Activated CD4-positive, alpha-beta T cell treated with anti-CD3 and anti-CD28 coated beads, Interleukin-2, amount 50 U/mL, for 1 hour (primary cell): ENCODE data around the gene METTL25.

Experiments
- DNase-seq: peaks from one replicate; pipeline ENCODE4 v3.0.0-alpha.2; 2020

Gene METTL25

DNA sequence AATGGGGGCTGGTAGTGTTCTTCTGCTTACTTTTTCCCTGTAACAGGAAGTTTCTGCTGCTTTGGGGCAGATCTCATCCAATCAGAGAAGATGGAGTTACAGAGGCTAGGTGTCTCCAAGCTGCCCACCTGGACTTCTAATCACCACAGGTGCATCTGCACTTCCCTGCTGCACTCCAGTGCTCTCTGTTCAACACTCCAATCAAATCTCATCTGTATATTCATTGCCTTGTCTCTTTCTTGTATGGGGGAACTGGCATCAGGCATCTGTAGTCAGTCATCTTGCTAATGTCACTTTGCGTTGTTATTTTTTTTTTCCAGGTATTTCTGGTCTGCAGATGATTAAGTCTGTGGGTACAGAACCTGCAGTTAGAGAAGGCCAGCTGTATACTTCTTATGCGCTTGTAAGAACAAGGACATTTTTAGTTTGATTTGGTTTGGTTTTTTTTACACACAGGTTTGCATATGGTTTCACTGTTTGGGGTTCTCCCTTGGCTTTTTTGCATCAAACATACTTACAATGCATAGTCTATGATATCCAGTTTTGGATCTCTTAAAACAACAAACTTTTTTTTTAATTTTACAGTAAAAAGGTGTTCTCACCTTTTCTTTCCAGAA, 116.0 kb downstream of the METTL25 start:
- DNase-seq, result no peak

DNA sequence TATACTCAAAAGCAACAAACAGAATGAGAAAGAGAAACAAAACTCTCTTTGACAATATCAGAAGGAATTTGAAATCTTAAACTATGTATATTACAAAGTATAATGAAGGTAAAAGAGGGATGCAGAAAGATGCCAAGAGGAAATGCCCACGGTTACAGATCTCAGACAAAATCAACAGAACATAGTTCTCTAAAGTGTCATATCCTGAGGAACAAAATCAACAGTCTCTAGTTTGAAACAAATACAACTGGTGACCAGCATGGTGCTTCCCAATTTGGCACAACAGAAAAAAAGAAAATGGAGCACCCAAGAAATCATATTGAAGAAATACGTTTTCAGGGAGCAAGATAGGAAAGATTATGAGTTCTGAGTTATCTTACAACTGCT, 116.5 kb downstream of the METTL25 start:
- no peak for DNase-seq

DNA sequence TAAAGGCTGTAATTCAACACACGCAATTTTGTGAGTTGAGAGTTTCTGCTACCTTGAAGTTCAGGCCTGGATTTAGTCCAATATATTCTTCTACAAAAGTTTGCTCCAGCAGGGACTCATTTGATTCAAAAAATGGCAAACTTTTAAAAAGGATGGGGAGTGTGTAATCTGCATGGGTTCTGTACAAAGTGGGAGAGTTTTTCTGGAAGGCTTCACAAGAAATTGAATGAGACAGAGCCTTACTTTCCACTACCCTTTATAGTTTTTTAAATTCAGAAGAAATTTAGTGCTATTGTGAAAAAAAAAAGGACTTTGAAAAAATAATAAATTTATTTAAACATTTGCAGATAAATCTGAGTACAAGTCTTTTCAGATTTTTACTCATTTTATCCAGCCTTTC, 116.9 kb downstream of the METTL25 start:
- no peak for DNase-seq

DNA sequence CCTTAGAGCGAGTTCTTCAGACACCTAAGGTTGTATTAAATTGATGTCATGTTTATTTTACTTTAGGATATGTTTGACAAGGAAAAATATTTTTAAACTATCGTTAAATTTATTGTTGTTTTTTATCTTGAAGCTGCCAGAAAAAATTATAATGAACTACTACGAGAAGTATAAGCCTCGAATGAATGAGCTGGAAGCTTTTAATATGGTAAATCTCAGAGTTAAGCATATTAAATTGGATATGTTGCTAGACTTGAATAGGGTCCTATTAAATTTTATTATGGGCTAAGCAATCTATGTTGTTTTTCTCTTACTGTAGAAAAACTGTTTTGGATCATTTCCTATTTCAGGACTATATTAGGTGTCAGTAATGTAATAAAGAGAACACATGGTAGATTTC, 118.2 kb downstream of the METTL25 start:
- no peak for DNase-seq

DNA sequence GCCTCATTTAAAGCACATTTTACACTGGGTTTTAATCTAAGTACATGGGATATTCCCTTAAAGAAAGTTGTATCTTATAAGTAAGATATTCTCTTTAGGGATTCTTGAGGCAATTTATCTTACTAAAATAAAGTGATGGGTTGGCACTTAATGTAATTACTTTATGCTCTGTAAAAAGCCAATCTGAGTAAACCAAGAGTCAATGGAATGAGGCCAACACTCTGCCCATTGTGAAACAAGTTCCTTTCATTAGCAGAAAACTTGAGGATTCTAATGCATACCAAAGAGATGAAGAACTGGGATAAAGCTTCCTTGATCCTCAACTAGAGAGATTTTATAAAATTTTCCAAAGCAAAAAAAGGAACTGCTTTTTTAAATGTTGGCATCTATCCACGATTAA, 121.2 kb downstream of the METTL25 start:
- DNase-seq, result no peak

DNA sequence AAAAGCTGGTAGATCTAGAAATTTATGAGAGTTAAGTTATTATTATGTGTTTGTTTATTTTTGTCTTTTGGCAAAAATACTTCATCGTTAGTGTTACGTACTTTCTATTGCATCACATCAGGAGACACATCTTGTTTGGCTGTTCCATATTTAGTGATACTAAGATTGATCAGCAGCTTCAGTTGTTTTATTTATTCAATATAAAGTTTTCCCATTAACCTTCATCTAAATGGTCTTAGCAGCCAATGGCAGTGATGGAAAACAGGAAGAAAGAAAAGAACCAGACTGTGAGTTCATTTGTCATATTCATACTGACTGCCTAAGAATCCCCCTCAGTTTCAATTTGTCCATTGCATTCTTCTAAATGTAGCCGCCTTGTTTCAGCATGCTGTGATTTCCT, 122.3 kb downstream of the METTL25 start:
- no peak for DNase-seq

DNA sequence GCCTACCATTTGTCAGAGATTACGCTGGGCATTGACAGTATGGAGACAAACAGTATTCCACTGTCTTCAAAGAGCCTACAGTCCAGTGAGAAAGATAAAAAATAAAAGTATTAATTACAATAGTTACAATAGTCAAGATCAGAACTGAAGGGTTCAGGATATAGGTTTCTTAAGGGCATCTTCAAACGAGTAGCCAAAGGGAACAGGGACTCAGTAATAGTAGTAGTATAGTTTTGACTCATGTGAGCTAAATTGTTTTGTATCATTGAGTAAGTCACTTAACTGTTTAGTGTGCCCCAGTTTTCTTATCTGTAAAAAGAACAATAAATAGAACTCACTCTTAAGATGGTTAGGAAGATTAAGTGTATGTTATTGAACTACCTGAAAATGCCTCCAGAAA, 123.6 kb downstream of the METTL25 start:
- no peak for DNase-seq

DNA sequence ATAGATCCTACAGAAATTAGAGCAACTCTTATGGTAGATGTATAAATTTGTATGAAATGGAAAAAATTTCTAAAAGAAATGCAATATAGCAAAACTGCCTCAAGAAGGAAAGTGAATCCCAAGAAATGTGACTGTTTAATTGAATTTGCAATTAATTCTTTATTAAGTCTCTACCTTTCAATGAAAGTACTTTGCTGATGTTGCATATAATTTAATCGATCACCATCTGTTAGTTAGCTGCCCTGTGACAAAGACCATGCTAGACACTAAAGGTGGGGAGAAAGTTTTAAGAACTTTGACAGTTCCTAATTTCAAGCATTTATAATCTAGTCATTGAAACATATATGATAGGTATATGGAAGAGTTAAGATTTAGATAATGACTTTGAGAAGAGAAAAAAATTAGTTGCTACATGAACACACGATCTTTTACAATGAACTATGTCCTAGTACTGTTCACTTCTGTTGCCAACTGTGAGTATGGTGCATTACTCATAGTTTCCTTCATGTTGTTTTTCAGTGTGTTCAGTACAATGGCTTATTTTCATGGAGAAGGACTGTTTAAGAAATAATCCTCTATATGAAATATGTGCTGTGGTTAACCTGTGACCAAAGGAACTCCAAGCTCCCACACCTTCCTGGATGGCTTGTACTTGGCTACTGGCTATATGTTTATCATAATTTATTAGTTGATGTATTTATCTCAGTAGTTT, 128.4 kb downstream of the METTL25 start:
- no peak for DNase-seq

DNA sequence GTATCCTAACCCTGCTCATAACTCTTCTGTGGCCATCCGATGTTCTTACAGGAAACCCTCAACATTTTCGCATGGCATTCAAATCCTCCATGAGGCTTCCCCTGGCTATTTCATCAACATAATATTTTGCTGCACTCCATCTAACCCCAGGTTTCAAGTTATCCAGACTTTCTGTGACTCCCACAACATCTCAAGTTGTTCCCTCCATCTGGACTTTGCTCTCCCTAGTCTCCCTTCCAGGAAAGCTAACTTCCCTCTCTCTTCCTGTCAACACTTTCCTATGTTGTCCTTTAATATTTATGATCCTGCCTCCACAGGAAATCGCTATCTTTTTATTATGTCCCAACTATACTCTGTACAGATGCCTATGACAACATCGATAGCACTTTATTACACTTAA, 146.1 kb downstream of the METTL25 start:
- no peak for DNase-seq

DNA sequence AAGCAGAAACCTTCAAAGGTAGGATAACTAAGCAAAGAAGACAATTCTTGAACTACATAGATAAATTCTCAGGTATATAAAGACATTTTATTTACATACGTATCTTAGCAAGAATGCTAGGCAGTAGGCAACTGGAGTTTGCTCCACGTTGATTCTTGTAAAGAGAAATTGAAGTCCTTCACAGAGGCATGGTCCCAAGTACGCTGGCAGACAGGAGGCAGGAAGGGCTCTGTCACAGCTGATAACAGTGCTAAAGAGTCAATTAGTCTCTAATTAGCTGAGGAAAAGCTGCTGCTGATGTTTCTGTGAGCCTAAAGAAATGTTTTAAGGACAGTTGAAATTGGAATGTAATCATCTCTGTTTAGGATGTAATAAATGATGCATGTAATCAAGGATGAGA, 146.8 kb downstream of the METTL25 start:
- no peak for DNase-seq

DNA sequence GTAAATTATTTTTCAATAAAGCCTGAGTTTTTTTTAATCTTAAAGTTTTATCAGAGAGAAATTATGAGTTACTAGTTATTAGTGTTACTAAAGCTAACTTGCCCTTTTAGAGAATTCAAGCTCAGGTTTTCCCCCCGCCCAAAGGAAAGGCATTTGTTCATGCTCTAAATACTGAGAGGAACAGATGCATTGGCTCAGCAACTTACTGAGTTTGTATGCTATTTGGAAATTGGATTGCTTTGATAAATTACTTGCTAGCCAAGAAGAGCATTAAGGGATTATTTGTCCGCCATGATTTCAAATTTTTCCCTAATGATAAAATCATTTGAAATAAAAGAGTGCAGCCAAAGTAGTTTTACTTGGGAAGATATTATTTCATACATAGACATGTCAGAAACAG, 149.4 kb downstream of the METTL25 start:
- no peak for DNase-seq

DNA sequence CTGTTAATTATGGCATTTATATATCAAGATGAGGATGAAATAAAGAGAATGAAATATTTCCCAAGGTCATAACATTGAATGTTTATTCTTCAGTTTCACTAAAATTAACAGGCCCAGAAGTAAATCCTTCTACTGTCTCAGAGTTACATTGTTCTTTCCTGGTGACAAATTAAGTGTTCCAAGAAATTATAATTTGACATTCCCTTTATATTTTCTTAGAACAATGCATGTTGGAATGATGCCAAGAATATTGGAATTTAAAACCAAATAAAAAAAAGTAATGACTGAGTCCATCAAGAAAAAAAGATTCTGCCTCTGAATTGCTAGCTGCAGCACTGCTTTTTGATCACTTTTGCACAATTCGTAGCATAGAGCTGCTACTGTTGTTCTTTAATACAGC, 152.1 kb downstream of the METTL25 start:
- DNase-seq, result no peak

DNA sequence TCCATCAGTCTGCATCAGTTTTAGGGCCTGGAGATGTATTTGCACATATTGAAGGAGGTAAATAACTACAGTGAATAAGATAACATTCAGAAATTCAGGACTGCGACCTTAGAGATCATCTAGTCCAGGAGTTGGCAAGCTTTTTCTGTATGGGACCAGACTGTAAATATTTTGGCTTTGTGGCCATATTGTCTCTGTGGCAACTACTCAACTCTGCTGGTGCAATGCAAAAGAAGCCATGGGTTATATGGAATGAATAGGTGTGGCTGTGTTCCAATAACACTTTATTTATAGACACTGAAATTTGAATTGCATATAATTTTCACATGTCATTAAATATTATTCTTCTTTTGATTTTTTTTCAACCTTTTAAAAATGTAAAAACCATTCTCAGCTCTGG, 156.6 kb downstream of the METTL25 start:
- no peak for DNase-seq

DNA sequence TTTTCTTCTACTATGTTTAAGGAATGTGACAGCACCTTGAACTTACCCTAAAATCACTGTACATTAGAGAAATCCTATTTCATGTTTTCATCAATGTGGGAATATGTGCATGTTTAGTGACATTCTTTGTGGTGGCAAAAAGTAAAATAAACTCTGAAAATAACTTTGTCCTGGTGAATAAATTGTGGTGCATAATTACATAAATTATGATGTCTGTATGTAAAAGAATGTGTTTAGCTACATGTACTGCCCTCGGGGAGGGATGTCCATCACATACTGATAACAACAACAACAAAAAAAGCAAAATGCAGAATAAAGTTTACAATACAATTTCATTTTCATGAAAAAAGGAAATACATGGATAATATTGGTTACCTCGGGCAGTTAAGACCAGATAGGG, 157.3 kb downstream of the METTL25 start:
- no peak for DNase-seq

DNA sequence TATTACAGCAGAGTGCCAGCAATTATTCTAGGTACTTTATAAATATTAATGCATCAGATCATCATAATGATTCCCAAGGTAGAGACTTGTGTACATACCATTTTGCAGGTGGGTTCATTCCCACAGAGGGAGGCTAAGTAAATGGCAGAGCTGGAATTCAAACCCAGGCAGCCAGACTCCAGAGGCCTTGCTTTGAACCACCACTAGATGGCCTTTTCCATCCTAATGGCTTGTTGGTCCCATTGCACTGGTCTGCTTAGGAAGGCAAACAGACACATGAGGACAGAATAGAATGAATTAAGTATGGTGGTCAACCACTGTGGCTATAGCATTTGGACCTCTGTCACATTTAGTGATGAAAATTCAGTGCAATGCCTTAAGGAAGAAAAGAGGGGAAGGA, 158.7 kb downstream of the METTL25 start:
- no peak for DNase-seq

DNA sequence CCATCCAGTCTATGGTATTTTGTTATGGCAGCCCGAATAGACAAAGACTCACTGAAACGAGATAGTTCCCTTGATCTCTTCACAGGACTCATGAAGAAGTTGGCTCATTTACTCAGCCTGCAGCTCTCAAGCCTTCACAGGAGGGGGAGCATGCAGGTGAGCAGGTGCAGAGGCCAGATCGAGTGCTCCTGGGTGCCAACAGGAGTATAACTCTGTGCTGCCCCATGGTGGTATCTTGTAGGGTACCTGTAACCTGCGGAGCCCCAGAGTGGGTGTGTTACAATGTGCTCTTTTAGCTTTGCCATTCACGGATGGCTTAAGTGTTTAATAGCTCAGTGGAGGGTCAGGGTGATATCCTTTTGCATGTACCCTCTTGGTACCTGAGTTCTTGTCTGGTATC, 159.5 kb downstream of the METTL25 start:
- no peak for DNase-seq

DNA sequence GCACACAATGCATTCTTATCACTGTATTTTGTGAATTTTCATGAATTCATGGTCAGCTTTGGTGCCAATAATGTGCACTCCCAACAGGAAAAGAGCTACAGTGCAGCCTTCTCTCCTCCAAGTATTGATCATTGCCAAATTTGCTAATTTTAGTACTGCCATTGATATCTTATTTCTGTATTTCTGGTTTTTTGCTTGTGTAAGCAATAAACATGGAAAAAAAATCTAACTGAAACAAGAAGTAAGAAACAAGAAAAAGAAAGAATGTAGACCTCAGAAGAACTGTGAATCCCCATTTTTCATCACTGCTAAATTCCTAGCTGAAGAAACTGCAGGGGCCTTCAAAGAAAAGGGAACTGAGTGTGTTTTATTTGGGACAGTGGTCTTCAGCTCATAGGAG, 161.2 kb downstream of the METTL25 start:
- DNase-seq, result no peak

DNA sequence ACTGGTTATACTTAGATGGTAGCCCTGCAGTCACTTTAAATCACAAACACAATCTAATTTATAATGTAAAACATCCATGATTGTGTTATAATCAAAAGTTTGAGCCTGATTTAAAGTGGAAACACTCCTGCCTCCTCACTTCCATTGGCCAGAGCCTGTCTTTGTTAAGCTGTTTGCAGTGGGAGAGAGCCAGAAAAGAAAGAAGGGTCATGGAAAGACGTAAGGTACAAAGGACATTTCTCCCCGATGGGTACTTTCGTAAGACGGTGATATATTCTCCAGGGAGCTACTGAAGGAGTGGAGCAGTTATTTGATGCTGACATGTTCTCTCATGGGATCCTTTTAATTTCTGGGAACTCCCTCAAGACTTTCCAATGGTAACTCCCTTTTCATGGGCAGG, 164.0 kb downstream of the METTL25 start:
- DNase-seq, result no peak

DNA sequence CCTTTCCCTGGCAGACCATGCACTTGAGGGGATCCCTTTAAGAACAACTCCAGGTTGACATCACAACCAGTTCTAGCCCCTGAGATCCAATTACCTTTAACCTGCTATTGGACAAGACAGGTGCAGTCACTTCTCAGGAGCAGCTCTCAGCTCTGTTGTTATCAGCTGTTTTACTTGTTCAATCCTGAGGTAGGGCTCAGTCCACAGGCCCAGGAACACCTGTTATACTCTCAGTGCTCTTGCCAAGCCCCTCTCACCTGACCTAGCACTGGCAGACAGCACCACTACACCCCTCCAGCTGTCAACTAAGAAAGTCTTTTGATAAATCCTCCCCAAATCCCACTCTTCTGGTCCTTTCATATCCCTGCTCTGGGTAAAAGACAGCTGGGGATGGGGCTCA, 164.4 kb downstream of the METTL25 start:
- DNase-seq, result no peak

DNA sequence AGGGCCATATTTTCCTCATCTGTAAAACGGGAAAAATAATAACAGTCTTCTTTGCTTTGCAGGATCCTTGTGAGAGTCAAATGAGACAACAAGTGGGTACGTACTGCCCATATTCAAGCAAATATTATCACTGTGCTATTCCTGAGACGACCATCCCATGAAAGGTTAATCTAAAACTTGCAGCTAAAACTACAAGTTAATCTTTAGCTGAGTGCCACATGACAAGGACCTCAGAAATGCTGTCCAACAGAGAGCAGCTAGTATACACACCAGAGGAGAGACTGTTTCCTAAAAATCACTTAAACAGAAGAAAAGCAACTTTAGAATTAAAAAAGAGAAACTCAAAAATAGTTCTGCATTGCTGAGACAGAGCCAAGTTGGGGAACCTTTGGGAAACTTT, 165.7 kb downstream of the METTL25 start:
- no peak for DNase-seq

DNA sequence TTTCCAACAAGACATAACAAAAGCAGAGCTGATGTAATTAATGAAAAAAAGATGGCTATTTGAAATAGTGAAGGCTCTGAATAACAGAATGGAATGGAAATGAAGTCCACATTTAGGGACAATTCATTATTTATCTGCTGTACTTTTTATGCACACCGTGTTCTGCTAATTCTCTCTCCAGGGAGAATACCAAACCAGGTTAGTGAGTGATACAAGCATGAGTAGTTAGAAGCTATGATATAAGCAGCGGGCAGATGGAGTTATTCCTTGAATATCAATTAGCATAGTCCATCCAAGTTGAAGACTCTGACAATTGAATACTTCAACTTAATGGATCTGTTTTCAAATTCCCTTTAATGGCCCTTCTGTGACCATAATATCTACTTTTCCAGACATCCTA, 166.3 kb downstream of the METTL25 start:
- no peak for DNase-seq

DNA sequence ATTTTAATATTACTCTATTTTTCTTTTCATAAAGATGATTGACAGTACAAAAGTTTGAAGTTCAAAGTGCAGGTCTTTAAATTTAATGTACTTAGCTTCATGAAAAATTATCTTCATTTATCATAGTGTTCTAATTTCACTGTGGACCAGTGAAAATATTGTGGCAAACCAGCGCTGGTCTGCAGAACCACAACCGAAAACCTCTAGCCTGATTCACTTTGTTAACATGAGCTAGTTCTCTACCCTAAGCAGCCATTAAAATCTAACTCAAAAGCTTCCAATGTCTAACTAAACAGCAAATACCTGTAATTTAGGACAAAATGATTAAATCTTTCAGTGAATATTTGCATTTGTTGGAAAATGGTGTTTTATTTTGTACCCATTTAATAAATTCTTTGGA, 167.3 kb downstream of the METTL25 start:
- DNase-seq, result no peak

DNA sequence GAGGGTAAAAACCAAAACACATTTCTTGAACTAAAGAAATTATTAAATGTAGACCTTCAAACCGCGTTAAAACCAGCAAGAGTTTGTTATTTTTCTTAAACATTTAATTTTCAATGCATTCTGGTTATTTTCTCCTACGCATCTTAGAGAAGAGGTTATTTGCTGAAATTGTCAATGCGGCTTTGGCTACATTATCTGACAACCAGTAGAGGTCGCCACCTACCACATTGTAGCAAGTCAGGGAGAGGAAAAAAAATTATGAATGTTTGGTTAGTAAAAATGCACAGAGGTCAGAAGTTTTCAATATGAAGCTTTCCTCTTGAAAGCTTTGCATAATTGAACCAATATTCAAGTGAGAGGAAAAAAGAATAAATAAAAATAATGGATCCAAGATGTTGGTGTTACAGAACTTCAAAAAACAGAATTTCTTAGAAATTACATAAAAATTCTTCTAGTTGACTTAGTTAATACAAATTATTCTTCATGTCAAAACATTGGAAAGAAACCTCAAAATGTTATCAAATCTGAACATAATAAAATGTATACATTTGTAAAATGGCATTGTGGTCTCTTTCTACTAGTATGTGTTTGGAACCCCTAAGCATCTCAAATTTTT, 168.9 kb downstream of the METTL25 start:
- DNase-seq, result peak; percentile 1
